ENCODE measurements around the gene SPDYA.
A peak's percentile ranks its signal among the peaks of the same experiment; 100 is the strongest.

Gene SPDYA

GRCh38 chr2:28824870-28825269, 14.2 kb downstream of the SPDYA start:
- DNase-seq (ENCODE audit: low read depth) = no peak

GRCh38 chr2:28828382-28828781, 17.7 kb downstream of the SPDYA start:
- DNase-seq (ENCODE audit: low read depth) = no peak

- DNase-seq (ENCODE audit: low read depth) = no peak
These were observed 23.3 kb downstream of the SPDYA start for GRCh38 chr2:28833740-28834470.

GRCh38 chr2:28835781-28836180, 25.1 kb downstream of the SPDYA start:
- no peak for DNase-seq (ENCODE audit: low read depth)

GRCh38 chr2:28838971-28839370, 28.3 kb downstream of the SPDYA start:
- no peak for DNase-seq (ENCODE audit: low read depth)

GRCh38 chr2:28842042-28842441, 31.4 kb downstream of the SPDYA start:
- DNase-seq (ENCODE audit: low read depth) = no peak

GRCh38 chr2:28855193-28855592, 44.6 kb downstream of the SPDYA start:
- DNase-seq (ENCODE audit: low read depth) = no peak

- DNase-seq (ENCODE audit: low read depth) = no peak
These were observed 45.3 kb downstream of the SPDYA start for GRCh38 chr2:28855977-28856376.

- no peak for DNase-seq (ENCODE audit: low read depth)
These were observed 58.0 kb downstream of the SPDYA start for GRCh38 chr2:28868611-28869010.

- no peak for DNase-seq (ENCODE audit: low read depth)
These were observed 59.0 kb downstream of the SPDYA start for GRCh38 chr2:28869494-28870145.

- peak; percentile 97 for DNase-seq (ENCODE audit: low read depth)
These were observed 59.7 kb downstream of the SPDYA start, which contains the start of gene TRMT61B for GRCh38 chr2:28870146-28870891. Gene TRMT61B (minus strand): TSS chr2:28870309. CDS start chr2:28870277, 32 bp downstream.

GRCh38 chr2:28871620-28872019, 61.0 kb downstream of the SPDYA start:
- DNase-seq (ENCODE audit: low read depth) = no peak

- no peak for DNase-seq (ENCODE audit: low read depth)
These were observed 69.6 kb downstream of the SPDYA start for GRCh38 chr2:28880193-28880592.

GRCh38 chr2:28893488-28893887, 82.9 kb downstream of the SPDYA start:
- DNase-seq (ENCODE audit: low read depth) = no peak

GRCh38 chr2:28894470-28895188, 84.0 kb downstream of the SPDYA start, which contains the start of gene WDR43:
Gene WDR43 (plus strand): TSS chr2:28894667. CDS start chr2:28894699, 32 bp downstream.
- peak; percentile 94 for DNase-seq (ENCODE audit: low read depth)

GRCh38 chr2:28895189-28895893, 84.7 kb downstream of the SPDYA start:
- DNase-seq (ENCODE audit: low read depth) = peak; percentile 13

- DNase-seq (ENCODE audit: low read depth) = no peak
These were observed 86.3 kb downstream of the SPDYA start for GRCh38 chr2:28896906-28897305.

- no peak for DNase-seq (ENCODE audit: low read depth)
These were observed 87.4 kb downstream of the SPDYA start for GRCh38 chr2:28898048-28898447.

All from stimulated activated CD8-positive, alpha-beta memory T cell treated with anti-CD3 and anti-CD28 coated beads, Interleukin-7, amount 100 ng/mL, for 24 hours (primary cell).